Neutrophil (primary cell): Measurements from ENCODE around the gene TBC1D23.

Experiments used
- H3K27ac ChIP-seq: fragments of 200-600 bp; sonication (generic); 2 replicates; pipeline ENCODE4 v1.5.1; 2016; ENCODE audit warnings: mild to moderate bottlenecking, moderate library complexity
- H3K27me3 ChIP-seq: fragments of 200-600 bp; sonication (generic); 2 replicates; pipeline ENCODE4 v1.6.0; 2016; ENCODE audit warnings: mild to moderate bottlenecking
- H3K36me3 ChIP-seq: fragments of 200-600 bp; sonication (generic); 2 replicates; pipeline ENCODE4 v1.5.1; 2017
- H3K4me1 ChIP-seq, 2 experiments: fragments of 200-600 bp in 1 of 2; sonication (generic) in 1 of 2; 1 replicate in 1 of 2; 2 replicates in 1 of 2; pipeline versions ENCODE4 v1.5.1 to v1.6.1; 2013 to 2016; ENCODE audit warnings: low read depth in 1 of 2, low read length in 1 of 2, mild to moderate bottlenecking in 1 of 2, moderate library complexity in 1 of 2; ENCODE audit not compliant: control insufficient read depth in 1 of 2, insufficient read depth in 1 of 2
- H3K4me3 ChIP-seq, 2 experiments: fragments of 200-600 bp in 1 of 2; sonication (generic) in 1 of 2; 1 replicate in 1 of 2; 2 replicates in 1 of 2; pipeline ENCODE4 v1.5.1; 2013 to 2016; ENCODE audit warnings: low read depth in 1 of 2, low read length in 1 of 2, mild to moderate bottlenecking in 1 of 2, moderate library complexity in 1 of 2
- H3K9me3 ChIP-seq: fragments of 200-600 bp; sonication (generic); 2 replicates; pipeline ENCODE4 v1.5.1; 2016
- CTCF ChIP-seq: fragments of 200-600 bp; sonication (generic); IDR thresholded peaks from 2 replicates; pipeline ENCODE4 v1.5.1; 2016; ENCODE audit warnings: antibody characterized with exemption

Gene TBC1D23

GRCh38 chr3:100245136-100245535 lies 15.7 kb upstream of the TBC1D23 start:
- Histone ChIP-seq H3K4me3 (no peak overlapping the region), H3K9me3 (no peaks in the 10 kb centered on the region), H3K36me3 (no peaks in the 10 kb centered on the region), H3K4me1 (no peaks in the 10 kb centered on the region), H3K27ac (no peak overlapping the region), H3K27me3 (no peaks in the 10 kb centered on the region)
- TF ChIP-seq CTCF, result no peak

- TF ChIP-seq CTCF, result no peak
- Histone ChIP-seq H3K36me3 (no peaks in the 10 kb centered on the region), H3K4me3 (no peak overlapping the region), H3K4me1 (no peaks in the 10 kb centered on the region), H3K27ac (no peak overlapping the region), H3K9me3 (no peaks in the 10 kb centered on the region), H3K27me3 (no peaks in the 10 kb centered on the region)
Measured at GRCh38 chr3:100245927-100246326, 14.9 kb upstream of the TBC1D23 start.

DNA sequence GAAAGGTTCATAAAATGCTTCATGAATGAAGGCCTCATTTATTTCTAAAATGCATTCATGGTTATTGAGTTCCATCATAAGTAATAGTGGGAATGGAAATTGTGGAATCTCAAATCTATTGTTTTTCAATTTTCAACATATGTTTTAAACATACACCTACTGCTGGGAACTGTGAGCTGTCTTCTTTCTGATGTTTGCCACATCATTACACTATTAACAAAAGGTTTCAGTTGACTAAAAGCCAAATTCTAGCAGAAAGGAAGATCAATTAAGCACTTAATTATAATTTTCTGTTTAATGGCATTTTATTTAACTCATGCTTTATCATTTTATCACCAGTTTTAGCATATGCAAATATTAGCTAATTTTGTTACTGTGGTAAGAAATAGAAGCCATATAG lies 13.8 kb upstream of the TBC1D23 start:
- Histone ChIP-seq H3K27ac (no peak overlapping the region), H3K4me3 (no peak overlapping the region), H3K36me3 (no peaks in the 10 kb centered on the region), H3K9me3 (no peaks in the 10 kb centered on the region), H3K4me1 (no peaks in the 10 kb centered on the region), H3K27me3 (no peaks in the 10 kb centered on the region)
- no peak for TF ChIP-seq CTCF

DNA sequence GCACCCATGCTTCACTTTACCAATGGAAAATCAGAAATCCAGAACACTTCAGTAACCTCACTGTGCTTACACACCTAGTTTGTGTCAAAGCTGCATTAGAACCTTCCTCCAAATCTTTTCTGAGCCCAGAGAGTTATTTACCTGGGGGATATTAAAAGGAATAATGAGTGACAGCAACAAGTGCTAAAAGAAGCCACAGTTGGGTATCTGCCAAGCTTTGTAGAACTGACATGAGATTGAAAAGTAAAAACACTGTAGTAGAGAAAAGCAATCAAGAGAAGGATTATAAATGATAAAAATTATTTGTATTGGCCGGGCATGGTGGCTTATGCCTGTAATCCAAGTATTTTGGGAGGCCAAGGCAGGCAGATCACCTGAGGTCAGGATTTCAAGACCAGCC lies 8.8 kb upstream of the TBC1D23 start:
- no peak overlapping the region for H3K4me3 ChIP-seq
- H3K9me3 ChIP-seq, result no peaks in the 10 kb centered on the region
- no peaks in the 10 kb centered on the region for H3K27me3 ChIP-seq
- no peak for TF ChIP-seq CTCF
- H3K27ac ChIP-seq, result no peak overlapping the region
- H3K36me3 ChIP-seq, result no peaks in the 10 kb centered on the region
- peaks cover 3 to 9% of the 10 kb centered on the region in 2 experiments for H3K4me1 ChIP-seq

GRCh38 chr3:100254168-100254777 lies 6.5 kb upstream of the TBC1D23 start:
- no peaks in the 10 kb centered on the region for H3K27me3 ChIP-seq
- H3K9me3 ChIP-seq, result no peaks in the 10 kb centered on the region
- H3K27ac ChIP-seq, result no peak overlapping the region
- peaks cover 3 to 9% of the 10 kb centered on the region in 2 experiments for H3K4me1 ChIP-seq
- no peak for TF ChIP-seq CTCF
- H3K36me3 ChIP-seq, result no peaks in the 10 kb centered on the region
- no peak overlapping the region for H3K4me3 ChIP-seq
